GM12865 (cell line): Measurements from ENCODE around the gene DIP2C.

Experiments
- DNase-seq: peaks from one replicate; pipeline ENCODE4 v3.0.0; 2010; ENCODE audit warnings: low read depth
- H3K4me3 ChIP-seq: 2 replicates; pipeline ENCODE4 v1.5.1; 2011; ENCODE audit warnings: mild to moderate bottlenecking, low read depth, low read length, control low read depth
- TF ChIP-seq, protein P1 (sequence below): IDR thresholded peaks from 2 replicates; pipeline ENCODE4 v1.5.1; 2011; ENCODE audit warnings: low read length, control low read depth, low read depth, inconsistent platforms; ENCODE audit not compliant: insufficient read depth; ENCODE audit errors: missing control alignments

DIP2C gene

DNA sequence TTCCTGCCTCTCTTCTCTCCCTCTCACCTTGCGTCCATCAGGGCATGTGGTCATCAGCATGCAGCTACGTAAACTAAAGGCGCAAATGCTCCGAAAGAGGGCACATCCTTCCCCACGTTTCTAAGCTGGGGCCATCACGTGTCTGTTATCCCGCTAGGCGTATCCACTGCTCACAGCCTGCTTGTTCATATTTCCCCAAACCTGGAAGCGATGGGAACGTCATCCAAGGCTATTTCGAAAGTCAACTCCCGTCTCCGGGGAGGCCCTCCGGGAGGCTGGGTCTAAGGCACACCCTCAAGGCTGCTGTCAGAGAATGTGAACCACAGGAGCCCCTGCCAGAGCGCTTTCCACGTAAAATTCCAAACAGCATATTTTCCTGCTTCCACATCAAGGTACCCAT lies 199.2 kb downstream of the DIP2C start:
- no peak overlapping the region for H3K4me3 ChIP-seq
- no peak for DNase-seq
- TF ChIP-seq, protein P1, sequence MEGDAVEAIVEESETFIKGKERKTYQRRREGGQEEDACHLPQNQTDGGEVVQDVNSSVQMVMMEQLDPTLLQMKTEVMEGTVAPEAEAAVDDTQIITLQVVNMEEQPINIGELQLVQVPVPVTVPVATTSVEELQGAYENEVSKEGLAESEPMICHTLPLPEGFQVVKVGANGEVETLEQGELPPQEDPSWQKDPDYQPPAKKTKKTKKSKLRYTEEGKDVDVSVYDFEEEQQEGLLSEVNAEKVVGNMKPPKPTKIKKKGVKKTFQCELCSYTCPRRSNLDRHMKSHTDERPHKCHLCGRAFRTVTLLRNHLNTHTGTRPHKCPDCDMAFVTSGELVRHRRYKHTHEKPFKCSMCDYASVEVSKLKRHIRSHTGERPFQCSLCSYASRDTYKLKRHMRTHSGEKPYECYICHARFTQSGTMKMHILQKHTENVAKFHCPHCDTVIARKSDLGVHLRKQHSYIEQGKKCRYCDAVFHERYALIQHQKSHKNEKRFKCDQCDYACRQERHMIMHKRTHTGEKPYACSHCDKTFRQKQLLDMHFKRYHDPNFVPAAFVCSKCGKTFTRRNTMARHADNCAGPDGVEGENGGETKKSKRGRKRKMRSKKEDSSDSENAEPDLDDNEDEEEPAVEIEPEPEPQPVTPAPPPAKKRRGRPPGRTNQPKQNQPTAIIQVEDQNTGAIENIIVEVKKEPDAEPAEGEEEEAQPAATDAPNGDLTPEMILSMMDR, result no peak

DNA sequence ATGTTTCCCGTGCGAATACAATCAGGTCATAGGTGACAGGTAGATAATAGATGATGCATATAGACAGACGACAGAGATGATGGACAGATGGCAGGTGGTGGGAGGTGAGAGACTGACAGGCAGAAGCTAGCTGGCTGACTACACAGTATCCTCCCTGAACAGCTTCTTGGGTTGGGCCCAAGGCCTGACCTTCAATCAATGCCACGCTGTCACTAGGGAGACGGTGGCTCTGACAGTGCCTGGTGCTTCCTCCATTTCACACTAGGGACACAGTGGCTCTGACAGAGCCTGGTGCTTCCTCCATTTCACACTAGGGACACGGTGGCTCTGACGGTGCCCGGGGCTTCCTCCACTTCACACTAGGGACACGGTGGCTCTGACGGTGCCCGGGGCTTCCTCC lies 200.1 kb downstream of the DIP2C start:
- no peak overlapping the region for H3K4me3 ChIP-seq
- no peak for DNase-seq
- TF ChIP-seq, protein P1, result no peak

DNA sequence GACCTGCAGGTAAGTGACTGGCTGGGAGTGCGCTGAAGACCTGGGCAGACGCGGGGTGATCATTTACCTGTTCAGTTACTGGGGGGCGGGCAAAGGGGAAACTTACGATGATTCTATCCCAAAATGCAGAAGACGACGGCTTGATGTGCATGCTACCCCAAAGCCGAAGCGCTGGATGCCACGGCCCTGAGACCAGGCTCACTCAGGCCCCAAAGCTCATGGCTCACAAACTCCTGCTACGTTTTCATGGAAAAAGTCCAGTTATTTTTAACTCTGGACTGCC lies 200.6 kb downstream of the DIP2C start:
- DNase-seq, result no peak
- no peak overlapping the region for H3K4me3 ChIP-seq
- TF ChIP-seq, protein P1, result no peak

DNA sequence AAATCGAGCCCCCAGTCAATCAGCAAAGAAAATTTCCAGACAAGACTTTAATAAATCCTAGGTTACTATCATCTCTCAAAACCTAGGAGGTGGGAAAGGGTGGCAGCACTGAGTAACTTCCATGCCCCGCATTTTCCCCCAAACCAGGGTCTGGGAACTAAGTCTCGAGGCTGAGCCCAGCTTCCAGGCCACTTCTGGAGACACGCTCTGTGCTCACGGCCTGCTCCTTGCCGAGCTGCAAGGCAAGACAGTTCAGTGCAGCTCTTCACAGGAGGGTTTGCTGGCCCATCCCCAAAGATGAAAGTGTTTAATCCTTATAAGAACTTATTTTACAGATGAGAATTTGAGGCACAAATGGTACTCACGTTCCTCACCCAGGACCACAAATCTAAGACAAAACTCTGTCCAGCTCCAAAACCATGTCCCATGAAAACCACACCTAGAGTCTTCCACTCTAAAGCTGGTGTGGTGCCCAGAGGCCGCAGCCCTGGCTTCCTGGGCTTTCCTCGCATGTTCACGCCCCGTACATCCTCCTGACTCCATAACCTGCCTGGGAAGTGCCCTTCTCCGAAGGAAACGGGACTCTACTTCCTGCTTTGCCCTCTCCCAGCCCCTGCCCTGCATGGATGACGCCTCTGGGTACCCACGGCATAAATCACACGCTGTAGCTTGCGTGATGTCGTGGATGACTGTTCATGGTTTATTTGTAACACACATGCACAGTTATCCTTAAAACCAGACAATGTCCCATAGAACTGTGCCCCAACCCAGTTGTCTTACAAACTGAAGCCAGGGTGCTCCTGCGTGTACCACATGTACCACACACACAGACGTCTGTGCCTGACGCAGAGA lies 201.2 kb downstream of the DIP2C start:
- TF ChIP-seq, protein P1, result no peak
- no peak for DNase-seq
- no peak overlapping the region for H3K4me3 ChIP-seq

DNA sequence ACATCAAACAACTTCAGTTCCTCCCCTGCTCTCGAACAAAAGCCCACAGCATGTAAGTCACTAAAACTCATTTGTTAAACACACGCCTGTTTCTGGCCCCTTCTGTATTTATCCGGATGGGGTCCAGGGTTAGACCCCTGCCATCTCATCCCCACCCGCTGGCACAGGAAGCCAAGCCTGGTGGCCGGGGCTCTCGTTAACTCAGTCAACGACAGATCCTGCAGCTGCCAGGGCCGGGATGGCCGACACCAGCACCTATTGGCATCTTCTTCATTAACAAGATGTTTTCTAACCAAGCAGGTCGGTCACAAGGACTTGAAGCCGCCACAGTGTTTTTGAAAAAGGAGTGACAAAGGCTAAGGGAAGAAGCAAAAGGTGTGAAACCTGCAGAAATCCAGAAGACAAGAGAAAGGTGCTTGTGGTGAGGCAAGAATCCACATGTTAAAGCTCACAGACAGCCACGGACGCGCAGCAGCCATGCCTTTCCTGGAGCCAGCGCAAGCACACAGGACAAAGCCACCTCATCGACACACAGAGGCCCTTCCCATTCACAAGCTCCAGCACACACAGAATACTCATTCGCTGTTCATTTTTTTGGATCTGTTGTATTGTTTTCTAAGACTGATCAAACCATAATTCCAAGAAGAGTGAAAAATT lies 202.7 kb downstream of the DIP2C start:
- TF ChIP-seq, protein P1, result no peak
- H3K4me3 ChIP-seq, result no peak overlapping the region
- no peak for DNase-seq

DNA sequence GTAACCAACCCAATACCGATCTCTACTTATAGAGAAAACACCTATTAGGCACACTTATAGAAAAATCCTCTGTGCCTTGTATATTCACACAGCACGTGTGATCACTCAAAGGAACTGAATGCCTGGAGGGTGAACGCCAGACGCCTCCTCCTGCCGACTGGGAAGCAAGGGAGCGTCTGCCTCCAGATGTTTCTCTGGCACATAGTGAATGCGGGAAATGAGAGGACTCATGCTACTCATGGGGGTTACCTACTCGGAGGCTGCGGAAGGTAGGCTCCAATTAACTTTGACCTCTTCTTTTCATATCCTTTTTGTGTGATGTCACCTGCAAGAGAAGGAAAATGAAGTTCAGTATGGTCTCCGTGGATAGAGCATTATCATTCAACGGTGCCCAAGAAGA lies 203.3 kb downstream of the DIP2C start:
- TF ChIP-seq, protein P1, result no peak
- no peak for DNase-seq

More for the DNA sequence above, 203.3 kb downstream of the DIP2C start:
- H3K4me3 ChIP-seq, result no peak overlapping the region
